NT2/D1 (cell line): ENCODE results near the gene RPTOR.

Source experiments
- SUZ12 ChIP-seq: IDR thresholded peaks from 2 replicates; pipeline ENCODE4 v1.6.1; 2011; ENCODE audit not compliant: insufficient read length, insufficient read depth; ENCODE audit errors: extremely low read depth
- YY1 ChIP-seq: IDR thresholded peaks from 2 replicates; pipeline ENCODE4 v1.6.1; 2011; ENCODE audit not compliant: insufficient read length, insufficient read depth
- ZNF274 ChIP-seq: IDR thresholded peaks from 2 replicates; pipeline ENCODE4 v1.6.1; 2011; ENCODE audit warnings: mild to moderate bottlenecking, low read depth, low read length

- TF ChIP-seq SUZ12 (no peak), YY1 (no peak), ZNF274 (no peak)
Observed at GRCh38 chr17:80936218-80936617, 391.6 kb downstream of the RPTOR start.
